Activated T-cell treated with anti-CD3 and anti-CD28 coated beads, Interleukin-2, amount 50 U/mL, for 72 hours (primary cell): ENCODE measurements around the gene TMEM201. TPM values are rescaled to one million over a fixed set of nuclear protein-coding genes. Genes with fewer than 3 reads are reported as not detected.

Source experiments
- ATAC-seq, 2 donors: fragments of 150-1000 bp; cut with Tn5 transposase; replicated peaks in 1 of 2; 2 replicates each; pipeline ENCODE4 v1.10.0; 2021; ENCODE audit warnings: moderate library complexity in 2 of 2, mild to moderate bottlenecking in 1 of 2
- DNase-seq, 2 donors: peaks; one replicate each; pipeline ENCODE4 v3.0.0; 2021 to 2022; ENCODE audit warnings: mixed read lengths in 1 of 2
- H3K27ac Mint-ChIP-seq: one replicate; pipeline ENCODE4 v1.8.0; 2022; ENCODE audit warnings: mild to moderate bottlenecking, moderate library complexity, mixed read lengths
- H3K27me3 Mint-ChIP-seq: one replicate; pipeline ENCODE4 v1.8.0; 2022; ENCODE audit warnings: low read depth, mixed read lengths
- H3K36me3 Mint-ChIP-seq, 2 donors: one replicate each; pipeline ENCODE4 v1.8.0; 2022; ENCODE audit warnings: mixed read lengths in 2 of 2, mild to moderate bottlenecking in 1 of 2; ENCODE audit not compliant: insufficient read depth in 2 of 2
- H3K4me1 Mint-ChIP-seq: one replicate; pipeline ENCODE4 v1.8.0; 2022; ENCODE audit warnings: low read depth, mixed read lengths
- H3K4me3 Mint-ChIP-seq, 2 donors: one replicate each; pipeline ENCODE4 v1.8.0; 2022; ENCODE audit warnings: mild to moderate bottlenecking in 2 of 2, mixed read lengths in 2 of 2, moderate library complexity in 2 of 2
- H3K9me3 Mint-ChIP-seq, 2 donors: one replicate each; pipeline ENCODE4 v1.8.0; 2022; ENCODE audit warnings: mixed read lengths in 2 of 2
- total RNA-seq, 2 donors: library from RNA; stranded (reverse); gene quantifications; one replicate each; pipeline ENCODE4 v1.2.3, GENCODE V29; 2022

TMEM201 gene
- total RNA-seq, 2 donors from 2014 or later = 9.3 to 14.0 TPM

GRCh38 chr1:9651220-9651564 is 62.5 kb downstream of the TMEM201 start:
- Mint-ChIP-seq H3K9me3 (no peaks in the 10 kb centered on the region), H3K4me1 (peaks cover 53% of the 10 kb centered on the region), H3K27me3 (no peaks in the 10 kb centered on the region), H3K4me3 (peak overlapping the region; percentile 93 to 99), H3K36me3 (peaks cover 5 to 8% of the 10 kb centered on the region in 2 donors), H3K27ac (peak overlapping the region; percentile 76)
- no peak for DNase-seq
- no peak for ATAC-seq

GRCh38 chr1:9651565-9652378 is 63.1 kb downstream of the TMEM201 start, which contains the start of gene PIK3CD:
Gene PIK3CD (plus strand): TSS chr1:9651731. CDS start chr1:9710456, 58,725 bp downstream.
- DNase-seq (peak; percentile 59 to 63), ATAC-seq (peak; percentile 38 to 45)
- Mint-ChIP-seq H3K4me1 (peaks cover 54% of the 10 kb centered on the region), H3K4me3 (peak within 1 kb of the TSS; percentile 99), H3K27ac (peak within 1 kb of the TSS; percentile 76), H3K27me3 (no peaks in the 10 kb centered on the region), H3K9me3 (no peaks in the 10 kb centered on the region), H3K36me3 (peaks cover 5 to 8% of the 10 kb centered on the region in 2 donors)

- ATAC-seq (peak; percentile 14 to 20), DNase-seq (peak; percentile 72 to 73)
- H3K27ac Mint-ChIP-seq = peak overlapping the region; percentile 99
- H3K9me3 Mint-ChIP-seq = no peaks in the 10 kb centered on the region
- H3K4me1 Mint-ChIP-seq = peaks cover 62% of the 10 kb centered on the region
- no peaks in the 10 kb centered on the region for H3K27me3 Mint-ChIP-seq
- H3K4me3 Mint-ChIP-seq = peak overlapping the region; percentile 88 to 99
- peaks cover 6 to 8% of the 10 kb centered on the region in 2 donors for H3K36me3 Mint-ChIP-seq
Measured at GRCh38 chr1:9652379-9653209, 63.9 kb downstream of the TMEM201 start.

- DNase-seq = peak in 1 of 2 donors; percentile 23
- H3K4me3 Mint-ChIP-seq = peak overlapping the region; percentile 88 to 99
- ATAC-seq = no peak
- H3K4me1 Mint-ChIP-seq = peaks cover 68% of the 10 kb centered on the region
- no peaks in the 10 kb centered on the region for H3K9me3 Mint-ChIP-seq
- H3K27me3 Mint-ChIP-seq = no peaks in the 10 kb centered on the region
- H3K27ac Mint-ChIP-seq = peak overlapping the region; percentile 99
- peaks cover 6 to 8% of the 10 kb centered on the region in 2 donors for H3K36me3 Mint-ChIP-seq
Measured at GRCh38 chr1:9653210-9653490, 64.4 kb downstream of the TMEM201 start.

GRCh38 chr1:9653491-9654050 is 64.9 kb downstream of the TMEM201 start:
- Mint-ChIP-seq H3K4me1 (peaks cover 72% of the 10 kb centered on the region), H3K27ac (peak overlapping the region; percentile 99), H3K36me3 (peaks cover 6 to 8% of the 10 kb centered on the region in 2 donors), H3K27me3 (no peaks in the 10 kb centered on the region), H3K9me3 (no peaks in the 10 kb centered on the region), H3K4me3 (peak overlapping the region; percentile 88 to 99)
- ATAC-seq (peak; percentile 2 to 24), DNase-seq (peak in 1 of 2 donors; percentile 59)

GRCh38 chr1:9654051-9654833 is 65.5 kb downstream of the TMEM201 start:
- H3K36me3 Mint-ChIP-seq = peaks cover 6 to 8% of the 10 kb centered on the region in 2 donors
- peaks cover 77% of the 10 kb centered on the region for H3K4me1 Mint-ChIP-seq
- no peaks in the 10 kb centered on the region for H3K27me3 Mint-ChIP-seq
- DNase-seq (peak; percentile 57 to 58), ATAC-seq (peak; percentile 16 to 25)
- H3K9me3 Mint-ChIP-seq = no peaks in the 10 kb centered on the region
- H3K27ac Mint-ChIP-seq = peak overlapping the region; percentile 99
- H3K4me3 Mint-ChIP-seq = peak overlapping the region; percentile 88 to 99

- ATAC-seq (peak; percentile 63 to 64), DNase-seq (peak; percentile 70 to 77)
- Mint-ChIP-seq H3K9me3 (no peaks in the 10 kb centered on the region), H3K4me1 (peaks cover 79% of the 10 kb centered on the region), H3K4me3 (peak overlapping the region; percentile 88 to 99), H3K27ac (peak overlapping the region; percentile 99), H3K36me3 (peaks cover 7 to 8% of the 10 kb centered on the region in 2 donors), H3K27me3 (no peaks in the 10 kb centered on the region)
Measured at GRCh38 chr1:9654834-9655723, 66.4 kb downstream of the TMEM201 start.

- Mint-ChIP-seq H3K9me3 (no peaks in the 10 kb centered on the region), H3K27ac (peak overlapping the region; percentile 99), H3K4me1 (peaks cover 79% of the 10 kb centered on the region), H3K36me3 (peaks cover 8 to 15% of the 10 kb centered on the region in 2 donors), H3K4me3 (peak overlapping the region; percentile 88 to 99), H3K27me3 (no peaks in the 10 kb centered on the region)
- DNase-seq (peak; percentile 20 to 23), ATAC-seq (no peak)
Measured at GRCh38 chr1:9655836-9656235, 67.1 kb downstream of the TMEM201 start.

GRCh38 chr1:9657521-9658032 is 68.9 kb downstream of the TMEM201 start:
- DNase-seq = peak; percentile 29 to 33
- H3K4me3 Mint-ChIP-seq = peak overlapping the region; percentile 88 to 99
- peaks cover 12 to 20% of the 10 kb centered on the region in 2 donors for H3K36me3 Mint-ChIP-seq
- H3K9me3 Mint-ChIP-seq = no peaks in the 10 kb centered on the region
- H3K27me3 Mint-ChIP-seq = no peaks in the 10 kb centered on the region
- peak in 1 of 2 donors; percentile 3 for ATAC-seq
- peaks cover 82% of the 10 kb centered on the region for H3K4me1 Mint-ChIP-seq
- H3K27ac Mint-ChIP-seq = peak overlapping the region; percentile 99

GRCh38 chr1:9658199-9658598 is 69.5 kb downstream of the TMEM201 start:
- Mint-ChIP-seq H3K36me3 (peaks cover 14 to 23% of the 10 kb centered on the region in 2 donors), H3K4me3 (peak overlapping the region; percentile 88 to 99), H3K4me1 (peaks cover 88% of the 10 kb centered on the region), H3K27ac (peak overlapping the region; percentile 99), H3K9me3 (no peaks in the 10 kb centered on the region), H3K27me3 (no peaks in the 10 kb centered on the region)
- DNase-seq (peak; percentile 41 to 52), ATAC-seq (peak; percentile 8 to 24)

- Mint-ChIP-seq H3K9me3 (no peaks in the 10 kb centered on the region), H3K36me3 (peaks cover 12 to 27% of the 10 kb centered on the region in 2 donors), H3K4me3 (peak overlapping the region; percentile 38 to 73), H3K27me3 (no peaks in the 10 kb centered on the region), H3K4me1 (peaks cover 84% of the 10 kb centered on the region), H3K27ac (peak overlapping the region; percentile 63)
- ATAC-seq (no peak), DNase-seq (no peak)
Measured at GRCh38 chr1:9659328-9659727, 70.6 kb downstream of the TMEM201 start.
